ENCODE data around the gene RNASE8.

RNASE8 gene

GRCh38 chr14:21105095-21105494 is 47.5 kb downstream of the RNASE8 start:
- DNase-seq (ENCODE audit: low read depth in 2 of 2) = no peak

DNA sequence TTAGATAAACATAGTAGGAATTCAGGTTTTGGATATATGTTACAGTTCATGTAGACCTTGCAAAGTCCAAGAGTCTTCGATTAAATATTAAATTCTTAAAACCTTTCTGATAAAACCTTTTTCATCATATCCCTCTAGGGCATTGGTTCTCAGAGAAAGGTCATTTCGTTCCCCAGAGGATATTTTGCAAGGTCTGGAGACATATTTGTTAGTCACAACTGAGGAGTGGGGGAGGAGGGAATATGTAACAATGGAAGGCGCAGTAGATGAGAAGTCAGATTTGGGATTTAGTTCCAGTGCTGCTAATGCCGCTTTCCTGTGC is 48.5 kb downstream of the RNASE8 start:
- no peak for DNase-seq (ENCODE audit: low read depth in 2 of 2)

- DNase-seq (ENCODE audit: low read depth in 2 of 2) = peak; percentile 39 to 41
Measured at GRCh38 chr14:21106498-21107282, 49.1 kb downstream of the RNASE8 start.

GRCh38 chr14:21107283-21107800 is 49.7 kb downstream of the RNASE8 start:
- no peak for DNase-seq (ENCODE audit: low read depth in 2 of 2)

Data from fibroblast of skin of left quadriceps (primary cell).